Panc1 (cell line): ENCODE measurements around the gene OR6J1. TPM values are rescaled to one million over a fixed set of nuclear protein-coding genes. Genes with fewer than 3 reads are reported as not detected.
A peak's percentile ranks its signal among the peaks of the same experiment; 100 is the strongest.

Source experiments
- ATAC-seq: fragments of 200-7000 bp; cut with Tn5 transposase; 2 replicates; pipeline ENCODE4 v1.9.1; 2020; ENCODE audit warnings: mild to moderate bottlenecking, moderate library complexity
- BruUV-seq: library from RNA; stranded (reverse); fragments of 400-500 nt; replicated peaks from 2 replicates; lab custom pipeline; 2021; lab: Mats Ljungman, UMichigan
- CTCF ChIA-PET: fragments of 300-600 bp; sonication (Branson Sonifier 250); formaldehyde crosslinking; loops from one replicate; lab custom pipeline; 2022; ENCODE audit warnings: antibody characterized with exemption; lab: Charles Lee
- POLR2A ChIA-PET: fragments of 300-600 bp; sonication (Branson Sonifier 250); formaldehyde crosslinking; loops from one replicate; lab custom pipeline; 2022; ENCODE audit warnings: antibody characterized with exemption; lab: Charles Lee
- DNase-seq: peaks from one replicate; pipeline ENCODE4 v3.0.0-alpha.2; 2010; ENCODE audit warnings: low read depth, low spot score
- H3K27ac ChIP-seq: 2 replicates; pipeline ENCODE4 v1.5.1; 2011; ENCODE audit warnings: mild to moderate bottlenecking, low read length, inconsistent platforms
- H3K27me3 ChIP-seq: fragments of 200-500 bp; sonication (Bioruptor generic); 2 replicates; pipeline ENCODE4 v1.6.0; 2014; ENCODE audit warnings: low read length, inconsistent platforms; ENCODE audit not compliant: control insufficient read depth, insufficient read depth
- H3K36me3 ChIP-seq: fragments of 200-500 bp; sonication (Bioruptor generic); 2 replicates; pipeline ENCODE4 v1.5.1; 2014; ENCODE audit warnings: inconsistent platforms, mild to moderate bottlenecking, low read length, moderate library complexity; ENCODE audit not compliant: control insufficient read depth, insufficient read depth
- H3K4me1 ChIP-seq: 2 replicates; pipeline ENCODE4 v1.5.1; 2011; ENCODE audit warnings: inconsistent platforms, mild to moderate bottlenecking, low read length, moderate library complexity; ENCODE audit not compliant: control insufficient read depth, insufficient read depth
- H3K4me3 ChIP-seq, 2 experiments: 2 replicates each; pipeline ENCODE4 v1.5.1; 2011 to 2012; ENCODE audit warnings: low read depth in 2 of 2, low read length in 2 of 2, mild to moderate bottlenecking in 2 of 2, inconsistent platforms in 1 of 2, moderate library complexity in 1 of 2
- H3K9me3 ChIP-seq: fragments of 200-500 bp; sonication (Bioruptor generic); 2 replicates; pipeline ENCODE4 v1.5.1; 2014; ENCODE audit warnings: low read depth, mild to moderate bottlenecking, inconsistent platforms, low read length, moderate library complexity; ENCODE audit not compliant: control insufficient read depth, insufficient read depth
- POLR2AphosphoS5 ChIP-seq: IDR thresholded peaks from 2 replicates; pipeline ENCODE4 v1.6.1; 2012; ENCODE audit warnings: mild to moderate bottlenecking, low read depth, low read length, moderate library complexity
- SIN3A ChIP-seq: IDR thresholded peaks from 2 replicates; pipeline ENCODE4 v1.6.1; 2012; ENCODE audit warnings: low read depth, mild to moderate bottlenecking, low read length, moderate library complexity, borderline replicate concordance; ENCODE audit not compliant: insufficient read depth
- TCF7L2 ChIP-seq: IDR thresholded peaks from 2 replicates; pipeline ENCODE4 v1.6.1; 2011; ENCODE audit warnings: mild to moderate bottlenecking, low read depth, low read length, inconsistent platforms
- in situ Hi-C: cut with HindIII; loops from 2 replicates; pipeline ENCODE4 v1.10.0; 2016; ENCODE audit warnings: low sequenced_read_pairs, low pct_unique_long_range_greater_than_20kb
- intact Hi-C: fragments of 100-400 bp; cut with micrococcal nuclease; formaldehyde crosslinking; loops from one replicate; pipeline ENCODE4 v1.10.0; 2022; ENCODE audit not compliant: unreplicated experiment
- total RNA-seq: library from RNA; stranded (reverse); gene quantifications from one replicate; pipeline ENCODE4 v1.2.1, GENCODE V29; 2021; ENCODE audit not compliant: unreplicated experiment
- TF ChIP-seq, protein P1 (sequence below): fragments of 450-650 bp; IDR thresholded peaks from 2 replicates; pipeline ENCODE4 v1.5.1; 2017; ENCODE audit warnings: mild to moderate bottlenecking
- TF ChIP-seq, protein P2 (sequence below), 2 experiments: IDR thresholded peaks; 2 replicates each; pipeline ENCODE4 v1.6.1; 2011 to 2012; ENCODE audit warnings: low read depth in 2 of 2, control low read depth in 1 of 2, low read length in 1 of 2, mild to moderate bottlenecking in 1 of 2, moderate library complexity in 1 of 2; ENCODE audit not compliant: insufficient read depth in 1 of 2

The OR6J1 gene
- total RNA-seq, 1 experiment from 2014 or later: not detected

DNA sequence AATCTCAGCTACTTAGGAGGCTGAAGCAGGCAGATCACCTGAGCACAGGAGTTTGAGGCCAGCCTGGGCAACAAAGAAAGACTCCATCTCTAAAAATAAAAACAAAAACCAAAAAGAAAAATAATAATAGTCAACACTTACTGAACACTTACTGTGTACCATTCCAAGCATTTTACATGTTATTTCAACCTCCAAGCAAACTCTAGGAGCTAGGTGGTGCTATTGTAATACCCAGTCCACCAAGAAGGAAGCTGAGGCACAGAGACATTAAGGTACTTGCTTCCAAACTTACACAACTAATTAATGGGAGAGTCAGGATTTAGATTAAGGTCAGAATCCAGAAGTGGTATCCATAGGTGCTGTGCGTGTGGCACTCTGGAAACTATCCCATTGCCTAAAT lies 13.7 kb upstream of the OR6J1 start:
- Histone ChIP-seq H3K36me3 (no peaks in the 10 kb centered on the region), H3K27me3 (no peaks in the 10 kb centered on the region), H3K4me1 (no peaks in the 10 kb centered on the region), H3K9me3 (no peaks in the 10 kb centered on the region), H3K4me3 (no peak overlapping the region), H3K27ac (no peak overlapping the region)
- ChIA-PET POLR2A (no interaction called here), CTCF (interaction anchor here (0.6 kb wide), 1 partner anchor 55 kb away, joined by 4 read pairs; no protein-coding TSS in a partner anchor)
- no peak for TF ChIP-seq POLR2AphosphoS5
- TF ChIP-seq, protein P1, sequence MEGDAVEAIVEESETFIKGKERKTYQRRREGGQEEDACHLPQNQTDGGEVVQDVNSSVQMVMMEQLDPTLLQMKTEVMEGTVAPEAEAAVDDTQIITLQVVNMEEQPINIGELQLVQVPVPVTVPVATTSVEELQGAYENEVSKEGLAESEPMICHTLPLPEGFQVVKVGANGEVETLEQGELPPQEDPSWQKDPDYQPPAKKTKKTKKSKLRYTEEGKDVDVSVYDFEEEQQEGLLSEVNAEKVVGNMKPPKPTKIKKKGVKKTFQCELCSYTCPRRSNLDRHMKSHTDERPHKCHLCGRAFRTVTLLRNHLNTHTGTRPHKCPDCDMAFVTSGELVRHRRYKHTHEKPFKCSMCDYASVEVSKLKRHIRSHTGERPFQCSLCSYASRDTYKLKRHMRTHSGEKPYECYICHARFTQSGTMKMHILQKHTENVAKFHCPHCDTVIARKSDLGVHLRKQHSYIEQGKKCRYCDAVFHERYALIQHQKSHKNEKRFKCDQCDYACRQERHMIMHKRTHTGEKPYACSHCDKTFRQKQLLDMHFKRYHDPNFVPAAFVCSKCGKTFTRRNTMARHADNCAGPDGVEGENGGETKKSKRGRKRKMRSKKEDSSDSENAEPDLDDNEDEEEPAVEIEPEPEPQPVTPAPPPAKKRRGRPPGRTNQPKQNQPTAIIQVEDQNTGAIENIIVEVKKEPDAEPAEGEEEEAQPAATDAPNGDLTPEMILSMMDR: peak; percentile 48
- in situ Hi-C loops (no loop called here), intact Hi-C loops (loop anchor here (10.0 kb wide), 1 partner anchor 197 kb away; no protein-coding TSS in a partner anchor)
- BruUV-seq: no TSS peak
- ATAC-seq (no peak), DNase-seq (no peak)

DNA sequence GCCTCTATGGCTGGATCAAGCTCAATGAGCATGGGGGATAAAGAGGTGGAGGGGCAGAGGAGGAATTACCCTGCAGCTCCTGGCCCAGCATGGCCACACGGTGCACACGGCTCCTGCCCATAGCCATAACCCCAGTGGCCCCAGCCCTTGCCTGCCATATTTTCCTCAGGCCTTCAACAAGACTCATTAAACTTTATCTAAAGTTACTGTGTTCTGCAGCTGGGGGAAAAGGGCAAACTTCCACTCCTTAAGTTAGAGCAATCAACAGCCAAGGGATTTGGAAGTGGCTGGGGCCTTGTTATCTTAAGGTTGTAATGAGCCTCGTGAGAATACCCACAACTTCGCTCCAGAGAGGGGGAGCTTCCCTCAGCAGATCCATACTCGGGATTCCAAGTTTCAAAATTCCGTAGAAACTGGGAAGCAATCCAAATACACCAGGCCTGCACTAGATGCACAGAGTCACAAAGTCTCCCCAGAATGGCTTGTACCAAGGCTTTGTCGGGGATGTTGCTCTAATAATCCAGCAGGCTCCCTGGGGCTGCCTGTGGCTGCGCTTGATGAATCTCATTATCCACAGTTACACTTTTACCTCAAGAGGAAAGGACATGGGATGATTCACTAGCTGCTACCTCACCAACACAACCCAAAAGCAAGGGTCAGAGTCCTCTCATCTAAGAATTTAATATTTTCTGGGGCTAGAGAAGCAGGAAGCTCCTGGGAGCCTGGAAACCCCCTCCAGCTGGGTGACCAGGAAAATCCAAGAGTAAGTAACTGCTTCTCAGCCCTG lies 13.0 kb upstream of the OR6J1 start:
- POLR2A ChIA-PET: no interaction called here
- no peak overlapping the region for H3K27ac ChIP-seq
- intact Hi-C loops: loop anchor here (10.0 kb wide), 1 partner anchor 198 kb away; no protein-coding TSS in a partner anchor

More for the DNA sequence above, 13.0 kb upstream of the OR6J1 start:
- Histone ChIP-seq H3K36me3 (no peaks in the 10 kb centered on the region), H3K4me3 (no peak overlapping the region), H3K4me1 (no peaks in the 10 kb centered on the region), H3K27me3 (no peaks in the 10 kb centered on the region), H3K9me3 (no peaks in the 10 kb centered on the region)
- in situ Hi-C loops: no loop called here
- ATAC-seq: no peak
- TF ChIP-seq SIN3A (no peak), TCF7L2 (no peak), POLR2AphosphoS5 (no peak)
- TF ChIP-seq, protein P2, sequence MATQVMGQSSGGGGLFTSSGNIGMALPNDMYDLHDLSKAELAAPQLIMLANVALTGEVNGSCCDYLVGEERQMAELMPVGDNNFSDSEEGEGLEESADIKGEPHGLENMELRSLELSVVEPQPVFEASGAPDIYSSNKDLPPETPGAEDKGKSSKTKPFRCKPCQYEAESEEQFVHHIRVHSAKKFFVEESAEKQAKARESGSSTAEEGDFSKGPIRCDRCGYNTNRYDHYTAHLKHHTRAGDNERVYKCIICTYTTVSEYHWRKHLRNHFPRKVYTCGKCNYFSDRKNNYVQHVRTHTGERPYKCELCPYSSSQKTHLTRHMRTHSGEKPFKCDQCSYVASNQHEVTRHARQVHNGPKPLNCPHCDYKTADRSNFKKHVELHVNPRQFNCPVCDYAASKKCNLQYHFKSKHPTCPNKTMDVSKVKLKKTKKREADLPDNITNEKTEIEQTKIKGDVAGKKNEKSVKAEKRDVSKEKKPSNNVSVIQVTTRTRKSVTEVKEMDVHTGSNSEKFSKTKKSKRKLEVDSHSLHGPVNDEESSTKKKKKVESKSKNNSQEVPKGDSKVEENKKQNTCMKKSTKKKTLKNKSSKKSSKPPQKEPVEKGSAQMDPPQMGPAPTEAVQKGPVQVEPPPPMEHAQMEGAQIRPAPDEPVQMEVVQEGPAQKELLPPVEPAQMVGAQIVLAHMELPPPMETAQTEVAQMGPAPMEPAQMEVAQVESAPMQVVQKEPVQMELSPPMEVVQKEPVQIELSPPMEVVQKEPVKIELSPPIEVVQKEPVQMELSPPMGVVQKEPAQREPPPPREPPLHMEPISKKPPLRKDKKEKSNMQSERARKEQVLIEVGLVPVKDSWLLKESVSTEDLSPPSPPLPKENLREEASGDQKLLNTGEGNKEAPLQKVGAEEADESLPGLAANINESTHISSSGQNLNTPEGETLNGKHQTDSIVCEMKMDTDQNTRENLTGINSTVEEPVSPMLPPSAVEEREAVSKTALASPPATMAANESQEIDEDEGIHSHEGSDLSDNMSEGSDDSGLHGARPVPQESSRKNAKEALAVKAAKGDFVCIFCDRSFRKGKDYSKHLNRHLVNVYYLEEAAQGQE (IDR thresholded peaks at IDR 0.05; ENCODE audit: insufficient read depth in 1 of 2, low read depth in 2 of 2, low read length in 1 of 2): no peak
- TF ChIP-seq, protein P1: no peak
- no peak for DNase-seq
- CTCF ChIA-PET: interaction anchor here (0.6 kb wide), 1 partner anchor 56 kb away, joined by 4 read pairs; no protein-coding TSS in a partner anchor
- BruUV-seq: no TSS peak
